ENCODE results near the gene PTP4A1. TPM values are rescaled to one million over a fixed set of nuclear protein-coding genes. Genes with fewer than 3 reads are reported as not detected.

Gene PTP4A1
- total RNA-seq, 2 donors from 2014 or later = 11.5 to 26.7 TPM

GRCh38 chr6:63573076-63573898 lies 1.0 kb downstream of the PTP4A1 start:
- H3K27me3 ChIP-seq = no peaks in the 10 kb centered on the region
- TF ChIP-seq CTCF (IDR thresholded peaks at IDR 0.05) (peak in 2 of 7 experiments; percentile 0 to 5), POLR2A (IDR thresholded peaks at IDR 0.05) (peak; percentile 90 to 96 (median 95))
- peaks cover under 1 to 6% of the 10 kb centered on the region in 2 donors for H3K36me3 ChIP-seq (replicated peaks in 1 of 2; ENCODE audit: insufficient read depth in 1 of 2, low read depth in 2 of 2)
- ATAC-seq (peak; percentile 66), DNase-seq (peak; percentile 92 to 96 (median 96))
- no peaks in the 10 kb centered on the region for H3K9me3 ChIP-seq
- intact Hi-C loops (cut with DNase I) = no loop called here
- peak overlapping the region; percentile 99 to 100 (median 100) for H3K27ac ChIP-seq
- 0 to 1% methylated on average over 37 to 39 of the region's 86 CpGs for WGBS, 2 donors
- H3K4me3 ChIP-seq = peak overlapping the region; percentile 62 to 99
- peaks cover 47% of the 10 kb centered on the region for H3K4me1 ChIP-seq

GRCh38 chr6:63573899-63574553 lies 1.7 kb downstream of the PTP4A1 start:
- TF ChIP-seq POLR2A (IDR thresholded peaks at IDR 0.05) (no peak), CTCF (IDR thresholded peaks at IDR 0.05) (peak; percentile 20 to 73 (median 60))
- Histone ChIP-seq H3K27me3 (no peaks in the 10 kb centered on the region), H3K4me3 (peak overlapping the region; percentile 62 to 99), H3K36me3 (replicated peaks in 1 of 2; ENCODE audit: insufficient read depth in 1 of 2, low read depth in 2 of 2) (peaks cover 6 to 7% of the 10 kb centered on the region in 2 donors), H3K4me1 (peaks cover 50% of the 10 kb centered on the region), H3K9me3 (no peaks in the 10 kb centered on the region), H3K27ac (peak overlapping the region; percentile 99 to 100 (median 100))
- ATAC-seq (peak; percentile 9), DNase-seq (peak; percentile 57 to 69 (median 62))
- WGBS, 2 donors = 3 to 8% methylated on average over 10 of the region's 10 CpGs
- intact Hi-C loops (cut with DNase I) = no loop called here

DNA sequence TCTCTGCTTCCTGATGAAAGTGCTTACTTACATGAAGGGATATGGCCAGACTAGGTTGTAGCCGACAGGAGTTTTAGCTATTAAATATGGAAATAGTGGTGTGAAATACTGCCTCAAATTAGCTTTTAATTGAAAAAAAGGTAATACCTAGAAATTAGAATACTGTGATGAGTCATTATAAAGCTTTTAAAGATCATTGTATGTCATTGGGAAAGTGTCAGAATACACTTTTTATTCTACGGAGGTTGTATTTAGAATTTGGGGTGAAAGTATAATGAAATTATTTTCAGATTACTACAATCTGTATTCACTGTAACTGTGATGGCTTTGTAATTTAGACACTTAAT lies 2.2 kb downstream of the PTP4A1 start:
- Histone ChIP-seq H3K4me3 (peak overlapping the region; percentile 62 to 99), H3K4me1 (peaks cover 50% of the 10 kb centered on the region), H3K27ac (peak overlapping the region; percentile 99 to 100 (median 100)), H3K27me3 (no peaks in the 10 kb centered on the region), H3K9me3 (no peaks in the 10 kb centered on the region), H3K36me3 (replicated peaks in 1 of 2; ENCODE audit: insufficient read depth in 1 of 2, low read depth in 2 of 2) (peaks cover 6 to 11% of the 10 kb centered on the region in 2 donors)
- ATAC-seq (no peak), DNase-seq (no peak)
- TF ChIP-seq POLR2A (IDR thresholded peaks at IDR 0.05) (no peak), CTCF (IDR thresholded peaks at IDR 0.05) (no peak)
- WGBS, 2 donors = 16 to 23% methylated on average over 2 of the region's 2 CpGs
- intact Hi-C loops (cut with DNase I) = no loop called here

DNA sequence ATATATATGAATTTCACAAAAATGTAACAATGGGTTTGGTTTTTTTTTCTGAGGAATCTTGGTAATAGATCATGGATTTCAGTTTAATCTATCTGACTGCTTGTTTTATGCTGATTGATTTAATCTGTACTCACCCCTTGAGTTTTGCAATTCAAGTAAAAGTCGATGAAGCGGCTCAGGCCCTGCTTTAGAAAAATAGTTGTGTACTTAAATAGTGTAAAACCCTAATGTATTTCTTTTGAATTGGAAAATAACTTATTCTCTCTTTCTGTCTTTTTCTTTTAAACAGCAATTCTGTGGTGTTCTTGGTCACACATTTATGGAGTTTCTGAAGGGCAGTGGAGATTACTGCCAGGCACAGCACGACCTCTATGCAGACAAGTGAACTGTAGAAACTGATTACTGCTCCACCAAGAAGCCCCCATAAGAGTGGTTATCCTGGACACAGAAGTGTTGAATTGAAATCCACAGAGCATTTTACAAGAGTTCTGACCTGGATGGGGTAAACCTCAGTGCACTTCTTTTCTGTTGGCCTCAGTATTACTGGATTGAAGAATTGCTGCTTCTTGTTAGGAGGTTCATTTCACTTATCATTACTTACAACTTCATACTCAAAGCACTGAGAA lies 4.0 kb downstream of the PTP4A1 start:
- no peak for ATAC-seq
- no peaks in the 10 kb centered on the region for H3K9me3 ChIP-seq
- intact Hi-C loops (cut with DNase I) = no loop called here
- no peak for DNase-seq
- no peaks in the 10 kb centered on the region for H3K27me3 ChIP-seq
- TF ChIP-seq CTCF (IDR thresholded peaks at IDR 0.05) (no peak), POLR2A (IDR thresholded peaks at IDR 0.05) (no peak)
- H3K4me3 ChIP-seq = no peak overlapping the region
- H3K4me1 ChIP-seq = peaks cover 45% of the 10 kb centered on the region
- H3K27ac ChIP-seq = peak overlapping the region in 2 of 4 donors; percentile 22 to 100
- peaks cover 13 to 17% of the 10 kb centered on the region in 2 donors for H3K36me3 ChIP-seq (replicated peaks in 1 of 2; ENCODE audit: insufficient read depth in 1 of 2, low read depth in 2 of 2)
- WGBS, 2 donors = 30 to 34% methylated on average over 3 of the region's 3 CpGs

Data from body of pancreas (tissue), 4 donors.